Measurements from ENCODE around the gene HOXC10. TPM values are rescaled to one million over a fixed set of nuclear protein-coding genes. Genes with fewer than 3 reads are reported as not detected.
A peak's percentile ranks its signal among the peaks of the same experiment; 100 is the strongest.

The HOXC10 gene
- total and polyA plus RNA-seq, 10 of the 15 experiments (the other 5 are each of a cell fraction or from before 2014, with no cell fraction given) = 0.59 TPM; not detected in 9

GRCh38 chr12:54005853-54006558, 21.1 kb downstream of the HOXC10 start:
- Histone ChIP-seq H3K27me3 (replicated peaks in 1 of 2; ENCODE audit: control insufficient read depth in 2 of 2, insufficient read depth in 2 of 2, low read length in 1 of 2) (peaks cover 33 to 34% of the 10 kb centered on the region in 2 experiments), H3K4me3 (peak overlapping the region; percentile 54; the same call in 1 of the 2 replicates), H4K20me1 (ENCODE audit: control insufficient read depth, insufficient read depth) (no peaks in the 10 kb centered on the region), H3K4me2 (ENCODE audit: control insufficient read depth, insufficient read depth) (peak overlapping the region; percentile 94), H3K27ac (ENCODE audit: control insufficient read depth, insufficient read depth) (no peak overlapping the region), H3K36me3 (ENCODE audit: control insufficient read depth in 2 of 2, insufficient read depth in 2 of 2, low read length in 1 of 2) (no peaks in the 10 kb centered on the region), H2AFZ (ENCODE audit: control insufficient read depth, low read depth, low read length) (peak overlapping the region; percentile 37), H3K9ac (ENCODE audit: control insufficient read depth, insufficient read depth, low read length) (no peak overlapping the region), H3K79me2 (ENCODE audit: control insufficient read depth, insufficient read depth, low read length) (no peaks in the 10 kb centered on the region), H3K9me3 (replicated peaks; ENCODE audit: control insufficient read depth, insufficient read depth, low read length) (no peaks in the 10 kb centered on the region), H3K4me1 (ENCODE audit: control insufficient read depth, insufficient read depth, low read length) (peaks cover 6% of the 10 kb centered on the region)
- FAIRE-seq (peak; percentile 80), DNase-seq (ENCODE audit: low read depth, low spot score) (no peak), ATAC-seq (peak; percentile 91)
- under 1% methylated on average over 39 of the region's 39 CpGs for WGBS (ENCODE audit: insufficient coverage, insufficient replicate concordance, low lambda C conversion rate, missing lambda C conversion rate)
- POLR2A ChIA-PET = interaction anchor here (1.6 to 2.4 kb wide), 2 partner anchors 11 to 19 kb away, joined by 3 to 9 read pairs; no protein-coding TSS in a partner anchor
- no TSS peak for BruUV-seq (replicated peaks)
- intact Hi-C loops (cut with micrococcal nuclease; ENCODE audit: unreplicated experiment) = loop anchor here (1.0 to 10.0 kb wide), 6 partner anchors 15 to 369 kb away; no protein-coding TSS in a partner anchor
- in situ Hi-C loops (cut with MboI) = no loop called here
- SMC1A ChIA-PET (ENCODE audit: uncharacterized antibody, unreplicated experiment) = interaction anchor here (0.6 to 3.4 kb wide), 17 partner anchors 11 to 210 kb away, joined by 3 to 37 read pairs (median 4); partner anchors contain the start of genes HOXC5 and SMUG1
- RAD21 ChIA-PET (ENCODE audit: unreplicated experiment) = interaction anchor here (0.6 to 4.5 kb wide), 19 partner anchors 12 to 210 kb away, joined by 3 to 38 read pairs (median 7); partner anchors contain the start of genes HOXC5, HOXC6 and SMUG1
- CTCF ChIA-PET = interaction anchor here (0.6 to 6.1 kb wide), 24 partner anchors 10 to 386 kb away, joined by 3 to 105 read pairs (median 5); partner anchors contain the start of genes HOXC10, HOXC5, HOXC6 and SMUG1
- TF ChIP-seq RB1 (IDR thresholded peaks at IDR 0.05; ENCODE audit: borderline replicate concordance) (peak; percentile 88; the same call in 1 of the 2 replicates), NFXL1 (IDR thresholded peaks at IDR 0.05; ENCODE audit: borderline replicate concordance) (no peak), HDAC2 (IDR thresholded peaks at IDR 0.05) (no peak), ZBTB33 (IDR thresholded peaks at IDR 0.05) (no peak), EGR1 (IDR thresholded peaks at IDR 0.05; ENCODE audit: borderline replicate concordance in 1 of 2, low read depth in 2 of 2, low read length in 2 of 2) (no peak), ATF7 (IDR thresholded peaks at IDR 0.05; ENCODE audit: low read depth) (no peak), ZSCAN29 (IDR thresholded peaks at IDR 0.05) (no peak), JUND (IDR thresholded peaks at IDR 0.05; ENCODE audit: low read depth, low read length) (no peak), BCL3 (IDR thresholded peaks at IDR 0.05; ENCODE audit: borderline replicate concordance, insufficient read depth, low read depth, low read length, poor library complexity, severe bottlenecking) (no peak), E2F4 (IDR thresholded peaks at IDR 0.05; ENCODE audit: low read depth, low read length) (no peak), GATAD2B (conservative IDR thresholded peaks at IDR 0.05; ENCODE audit: low read depth) (peak; percentile 76; the same call in 1 of the 2 replicates), IKZF1 (conservative IDR thresholded peaks at IDR 0.05) (peak; percentile 51), JUNB (IDR thresholded peaks at IDR 0.05) (no peak), SMC3 (IDR thresholded peaks at IDR 0.05; ENCODE audit: borderline replicate concordance, low read length) (peak; percentile 93), CTCF (IDR thresholded peaks at IDR 0.05 in 2 of 3, conservative IDR thresholded peaks at IDR 0.05 in 1 of 3; ENCODE audit: control insufficient read depth in 2 of 3, extremely low read depth in 1 of 3, insufficient read depth in 1 of 3, low read depth in 3 of 3, low read length in 3 of 3) (peak; percentile 74 to 93 (median 84)), NFIC (IDR thresholded peaks at IDR 0.05; ENCODE audit: low read depth, low read length) (no peak), RAD21 (IDR thresholded peaks at IDR 0.05; ENCODE audit: insufficient read depth, low read depth, low read length) (peak; percentile 91)
